HFF-Myc (cell line): ENCODE data around the gene DAGLB.

Experiments used
- DNase-seq: peaks from one replicate; pipeline ENCODE4 v3.0.0-alpha.2; 2011; ENCODE audit warnings: low read depth; ENCODE audit errors: extremely low read depth
- H3K4me3 ChIP-seq: replicated peaks from 2 replicates; pipeline ENCODE4 v1.5.1; 2011; ENCODE audit warnings: low read depth, mild to moderate bottlenecking, control low read depth, low read length
- TF ChIP-seq, protein P1 (sequence below): IDR thresholded peaks from 2 replicates; pipeline ENCODE4 v1.5.1; 2012; ENCODE audit warnings: mild to moderate bottlenecking, low read depth, low read length, control low read depth; ENCODE audit errors: missing control alignments

DAGLB gene

GRCh38 chr7:6389728-6390127, 58.0 kb downstream of the DAGLB start:
- TF ChIP-seq, protein P1, sequence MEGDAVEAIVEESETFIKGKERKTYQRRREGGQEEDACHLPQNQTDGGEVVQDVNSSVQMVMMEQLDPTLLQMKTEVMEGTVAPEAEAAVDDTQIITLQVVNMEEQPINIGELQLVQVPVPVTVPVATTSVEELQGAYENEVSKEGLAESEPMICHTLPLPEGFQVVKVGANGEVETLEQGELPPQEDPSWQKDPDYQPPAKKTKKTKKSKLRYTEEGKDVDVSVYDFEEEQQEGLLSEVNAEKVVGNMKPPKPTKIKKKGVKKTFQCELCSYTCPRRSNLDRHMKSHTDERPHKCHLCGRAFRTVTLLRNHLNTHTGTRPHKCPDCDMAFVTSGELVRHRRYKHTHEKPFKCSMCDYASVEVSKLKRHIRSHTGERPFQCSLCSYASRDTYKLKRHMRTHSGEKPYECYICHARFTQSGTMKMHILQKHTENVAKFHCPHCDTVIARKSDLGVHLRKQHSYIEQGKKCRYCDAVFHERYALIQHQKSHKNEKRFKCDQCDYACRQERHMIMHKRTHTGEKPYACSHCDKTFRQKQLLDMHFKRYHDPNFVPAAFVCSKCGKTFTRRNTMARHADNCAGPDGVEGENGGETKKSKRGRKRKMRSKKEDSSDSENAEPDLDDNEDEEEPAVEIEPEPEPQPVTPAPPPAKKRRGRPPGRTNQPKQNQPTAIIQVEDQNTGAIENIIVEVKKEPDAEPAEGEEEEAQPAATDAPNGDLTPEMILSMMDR: no peak
- H3K4me3 ChIP-seq: no peak overlapping the region
- no peak for DNase-seq

GRCh38 chr7:6387734-6388294, 59.9 kb downstream of the DAGLB start:
- no peak overlapping the region for H3K4me3 ChIP-seq
- TF ChIP-seq, protein P1: no peak
- DNase-seq: no peak

GRCh38 chr7:6386779-6387178, 61.0 kb downstream of the DAGLB start:
- DNase-seq: no peak
- H3K4me3 ChIP-seq: no peak overlapping the region
- TF ChIP-seq, protein P1: no peak

GRCh38 chr7:6385909-6386560, 61.7 kb downstream of the DAGLB start:
- TF ChIP-seq, protein P1: no peak

GRCh38 chr7:6385110-6385781, 62.5 kb downstream of the DAGLB start:
- DNase-seq: peak; percentile 82
- no peak overlapping the region for H3K4me3 ChIP-seq
- TF ChIP-seq, protein P1: no peak

More at GRCh38 chr7:6385909-6386560, 61.7 kb downstream of the DAGLB start:
- DNase-seq: no peak
- H3K4me3 ChIP-seq: no peak overlapping the region

DNA sequence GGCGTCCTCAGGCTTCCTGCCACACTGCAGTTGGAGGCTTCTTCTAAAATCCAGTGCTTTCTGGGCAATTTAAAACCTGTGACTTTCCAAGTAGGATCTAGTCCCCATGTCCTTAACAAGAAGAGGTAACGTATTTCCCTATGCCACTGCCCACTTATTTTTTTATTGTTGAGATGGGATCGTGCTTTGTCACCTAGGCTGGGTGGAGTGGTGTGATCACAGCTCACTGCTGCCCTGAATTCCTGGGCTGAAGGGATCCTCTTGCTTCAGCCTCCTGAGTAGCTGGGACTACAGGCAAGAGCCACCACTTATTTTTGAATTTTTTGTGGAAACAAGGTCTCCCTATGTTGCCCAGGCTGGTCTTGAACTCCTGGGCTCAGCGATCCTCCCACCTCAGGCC, 63.4 kb downstream of the DAGLB start:
- no peak overlapping the region for H3K4me3 ChIP-seq
- DNase-seq: no peak
- TF ChIP-seq, protein P1: no peak
